BE2C (cell line): ENCODE results near the gene IFNAR1.
"Not testable (repeated sequence)": the region's sequence is repeated elsewhere in the genome, so short reads cannot be mapped to it uniquely, and the experiment has no call there.

Source experiments
- DNase-seq: peaks from one replicate; pipeline ENCODE4 v3.0.0-alpha.2; 2020
- H3K27me3 ChIP-seq: fragments of 250-450 bp; sonication (Bioruptor Pico); 2 replicates; pipeline ENCODE4 v1.5.1; 2020; ENCODE audit warnings: mild to moderate bottlenecking
- H3K36me3 ChIP-seq: fragments of 250-450 bp; sonication (Bioruptor Pico); 2 replicates; pipeline ENCODE4 v1.5.1; 2020; ENCODE audit warnings: mild to moderate bottlenecking
- H3K4me1 ChIP-seq: fragments of 250-450 bp; sonication (Bioruptor Pico); 2 replicates; pipeline ENCODE4 v1.5.1; 2020
- H3K4me3 ChIP-seq: 2 replicates; pipeline ENCODE4 v1.5.1; 2011; ENCODE audit warnings: low read depth, low read length
- H3K9me3 ChIP-seq: fragments of 250-450 bp; sonication (Bioruptor Pico); 2 replicates; pipeline ENCODE4 v1.5.1; 2020
- TF ChIP-seq, protein P1 (sequence below): IDR thresholded peaks from 2 replicates; pipeline ENCODE4 v1.5.1; 2012; ENCODE audit warnings: mild to moderate bottlenecking, low read depth, low read length

The IFNAR1 gene

DNA sequence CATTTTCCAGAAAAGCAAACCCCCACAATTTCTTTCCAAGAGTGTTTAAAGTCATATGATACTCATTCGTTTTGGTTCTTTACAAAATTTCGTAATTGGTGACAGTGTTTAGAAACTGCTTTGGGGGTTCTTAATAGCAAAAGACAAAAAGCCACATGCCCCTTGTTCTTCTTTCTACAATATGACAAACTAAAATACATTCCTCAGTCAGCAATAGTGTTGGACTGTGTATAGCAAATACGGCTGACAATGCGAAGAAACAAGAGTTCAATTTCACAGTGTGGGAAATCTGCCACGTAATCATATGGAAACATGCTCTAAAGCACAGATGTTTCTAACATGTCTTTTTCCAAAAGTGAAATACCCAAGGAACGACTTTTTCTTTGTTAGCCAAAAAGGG lies 7.6 kb upstream of the IFNAR1 start:
- H3K4me3 ChIP-seq, result no peak overlapping the region
- no peaks in the 10 kb centered on the region for H3K36me3 ChIP-seq
- DNase-seq, result no peak
- TF ChIP-seq, protein P1, sequence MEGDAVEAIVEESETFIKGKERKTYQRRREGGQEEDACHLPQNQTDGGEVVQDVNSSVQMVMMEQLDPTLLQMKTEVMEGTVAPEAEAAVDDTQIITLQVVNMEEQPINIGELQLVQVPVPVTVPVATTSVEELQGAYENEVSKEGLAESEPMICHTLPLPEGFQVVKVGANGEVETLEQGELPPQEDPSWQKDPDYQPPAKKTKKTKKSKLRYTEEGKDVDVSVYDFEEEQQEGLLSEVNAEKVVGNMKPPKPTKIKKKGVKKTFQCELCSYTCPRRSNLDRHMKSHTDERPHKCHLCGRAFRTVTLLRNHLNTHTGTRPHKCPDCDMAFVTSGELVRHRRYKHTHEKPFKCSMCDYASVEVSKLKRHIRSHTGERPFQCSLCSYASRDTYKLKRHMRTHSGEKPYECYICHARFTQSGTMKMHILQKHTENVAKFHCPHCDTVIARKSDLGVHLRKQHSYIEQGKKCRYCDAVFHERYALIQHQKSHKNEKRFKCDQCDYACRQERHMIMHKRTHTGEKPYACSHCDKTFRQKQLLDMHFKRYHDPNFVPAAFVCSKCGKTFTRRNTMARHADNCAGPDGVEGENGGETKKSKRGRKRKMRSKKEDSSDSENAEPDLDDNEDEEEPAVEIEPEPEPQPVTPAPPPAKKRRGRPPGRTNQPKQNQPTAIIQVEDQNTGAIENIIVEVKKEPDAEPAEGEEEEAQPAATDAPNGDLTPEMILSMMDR, result no peak
- H3K9me3 ChIP-seq, result no peaks in the 10 kb centered on the region
- no peaks in the 10 kb centered on the region for H3K4me1 ChIP-seq
- no peaks in the 10 kb centered on the region for H3K27me3 ChIP-seq

DNA sequence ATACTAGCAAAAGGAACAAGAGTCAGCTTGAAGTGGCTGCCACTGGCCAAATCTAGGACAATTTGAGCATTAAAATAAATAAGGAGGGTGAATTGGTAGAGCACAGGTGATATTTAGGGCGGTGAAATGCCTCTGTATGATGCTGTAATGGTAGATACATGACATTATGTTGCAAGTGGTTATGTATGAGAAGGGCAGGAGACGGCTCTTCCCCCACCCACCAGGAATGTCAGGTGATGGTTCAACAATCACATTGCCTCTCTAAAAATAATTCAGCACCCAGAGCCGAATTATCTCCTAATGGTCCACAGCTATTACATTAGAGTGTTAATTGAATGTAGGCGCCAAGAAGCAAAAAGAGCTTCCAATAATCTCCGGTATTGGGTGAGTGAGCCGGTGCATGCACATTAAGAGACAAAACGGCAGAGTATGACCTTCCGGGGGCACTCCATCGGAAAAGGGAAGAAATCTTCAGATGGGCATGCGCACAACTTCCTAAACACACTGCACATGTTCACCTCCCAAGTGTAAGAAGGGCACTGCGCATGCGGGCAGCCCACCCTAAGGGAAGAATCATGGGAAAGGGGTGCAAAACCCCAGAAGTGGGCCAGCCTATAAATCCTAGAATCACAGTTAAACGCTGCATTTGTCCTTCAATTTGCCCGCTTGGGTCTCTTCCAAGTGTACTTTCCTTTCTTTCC lies 6.8 kb upstream of the IFNAR1 start:
- TF ChIP-seq, protein P1, result no peak
- H3K4me3 ChIP-seq, result no peak overlapping the region
- no peaks in the 10 kb centered on the region for H3K36me3 ChIP-seq
- DNase-seq, result no peak
- no peaks in the 10 kb centered on the region for H3K27me3 ChIP-seq
- no peaks in the 10 kb centered on the region for H3K9me3 ChIP-seq
- H3K4me1 ChIP-seq, result no peaks in the 10 kb centered on the region

DNA sequence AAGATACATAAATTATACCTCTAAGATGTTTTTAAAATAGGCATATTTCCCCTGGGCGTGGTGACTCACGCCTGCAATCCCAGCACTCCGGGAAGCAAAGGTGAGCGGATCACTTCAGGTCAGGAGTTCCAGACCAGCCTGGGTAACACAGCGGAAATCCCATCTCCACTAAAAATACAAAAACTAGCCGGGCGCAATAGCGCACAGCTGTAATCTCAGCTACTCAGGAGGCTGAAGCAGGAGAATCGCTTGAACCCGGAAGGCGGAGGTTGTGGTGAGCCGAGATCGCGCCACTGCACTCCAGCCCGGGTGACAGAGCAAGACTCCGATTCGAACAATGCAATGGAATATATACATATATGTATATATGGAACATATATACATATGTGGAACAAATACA lies 3.8 kb upstream of the IFNAR1 start:
- H3K4me3 ChIP-seq, H3K27me3 ChIP-seq, H3K4me1 ChIP-seq, DNase-seq, H3K36me3 ChIP-seq, H3K9me3 ChIP-seq: not testable (repeated sequence)

DNA sequence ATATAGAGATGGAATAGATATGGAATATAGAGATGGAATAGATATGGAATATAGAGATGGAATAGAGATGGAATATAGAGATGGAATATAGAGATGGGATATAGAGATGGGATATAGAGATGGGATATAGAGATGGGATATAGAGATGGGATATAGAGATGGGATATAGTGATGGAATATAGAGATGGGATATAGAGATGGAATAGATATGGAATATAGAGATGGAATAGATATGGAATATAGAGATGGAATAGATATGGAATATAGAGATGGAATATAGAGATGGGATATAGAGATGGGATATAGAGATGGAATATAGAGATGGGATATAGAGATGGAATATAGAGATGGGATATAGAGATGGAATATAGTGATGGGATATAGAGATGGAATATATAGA lies 1.2 kb upstream of the IFNAR1 start:
- not testable (repeated sequence) for H3K27me3 ChIP-seq, H3K36me3 ChIP-seq, H3K4me1 ChIP-seq, DNase-seq, H3K9me3 ChIP-seq
- peak overlapping the region; percentile 95 for H3K4me3 ChIP-seq

DNA sequence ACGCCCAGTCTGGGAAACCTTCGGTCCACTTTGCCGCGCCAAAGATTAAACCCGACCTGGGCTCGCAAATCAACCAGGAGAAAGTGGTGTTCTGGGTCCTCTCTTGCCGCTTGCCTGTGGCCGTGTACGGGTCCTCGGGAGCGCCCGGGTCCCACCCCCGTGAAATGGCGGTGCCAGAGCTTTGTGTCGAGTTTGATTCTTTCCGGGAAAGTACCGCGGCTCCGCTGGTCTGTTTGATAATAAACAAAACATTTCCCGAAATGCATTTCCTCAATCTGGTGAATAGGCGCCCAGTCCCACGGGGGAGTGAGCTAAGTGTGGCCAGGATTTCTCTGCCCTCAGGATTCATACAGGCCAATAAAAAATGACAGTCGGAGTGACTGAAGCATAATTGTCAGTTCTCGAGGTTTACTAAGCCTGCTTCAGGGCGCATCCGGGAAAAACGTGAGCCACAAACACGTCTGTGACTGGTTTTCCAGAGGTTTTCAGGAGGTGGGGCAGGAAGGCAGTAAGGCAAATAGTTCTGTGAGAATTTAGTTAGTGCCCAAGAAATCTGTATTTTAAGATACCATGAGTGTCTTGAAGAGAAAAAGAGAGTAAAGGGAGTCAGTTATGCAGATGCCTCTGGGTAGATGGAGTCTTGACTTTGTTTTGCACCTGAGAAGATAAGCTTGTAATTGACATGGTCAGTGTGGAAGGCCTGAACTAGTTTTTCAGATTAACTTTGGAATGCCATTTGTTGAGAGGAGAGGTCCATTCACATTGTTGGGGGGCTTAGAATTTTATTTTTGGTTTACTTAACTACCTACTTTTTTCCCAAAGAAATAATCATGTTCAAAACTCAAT lies 675 bp downstream of the IFNAR1 start:
- Histone ChIP-seq H3K36me3 (peaks cover 2% of the 10 kb centered on the region; the same call in 1 of the 2 replicates), H3K4me3 (peak overlapping the region; percentile 95), H3K27me3 (no peaks in the 10 kb centered on the region), H3K9me3 (no peaks in the 10 kb centered on the region), H3K4me1 (no peaks in the 10 kb centered on the region)
- DNase-seq, result peak; percentile 57
- TF ChIP-seq, protein P1, result no peak

DNA sequence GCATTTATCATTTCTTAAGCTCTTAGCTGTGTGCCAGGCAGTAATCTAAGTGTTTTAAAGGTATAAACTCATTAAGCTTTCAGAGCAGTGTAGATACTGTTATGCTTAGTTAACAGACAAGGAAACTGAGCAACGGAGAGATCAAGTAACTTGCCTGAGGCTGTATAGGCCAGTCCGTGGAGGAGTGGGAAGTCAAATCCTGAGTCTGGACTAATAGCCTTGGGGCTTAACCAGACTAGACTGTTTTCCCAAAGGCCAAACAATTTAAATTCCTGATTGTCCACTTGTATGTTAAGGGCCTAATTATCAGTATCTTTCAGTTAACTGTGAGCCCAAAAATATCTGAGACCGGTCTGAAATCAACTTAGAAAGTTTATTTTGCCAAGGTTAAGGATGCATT lies 2.6 kb downstream of the IFNAR1 start:
- no peak overlapping the region for H3K4me3 ChIP-seq
- no peak for DNase-seq
- TF ChIP-seq, protein P1, result no peak
- H3K4me1 ChIP-seq, result no peaks in the 10 kb centered on the region
- peaks cover 15% of the 10 kb centered on the region for H3K36me3 ChIP-seq
- no peaks in the 10 kb centered on the region for H3K27me3 ChIP-seq
- H3K9me3 ChIP-seq, result no peaks in the 10 kb centered on the region; the same call in 1 of the 2 replicates

DNA sequence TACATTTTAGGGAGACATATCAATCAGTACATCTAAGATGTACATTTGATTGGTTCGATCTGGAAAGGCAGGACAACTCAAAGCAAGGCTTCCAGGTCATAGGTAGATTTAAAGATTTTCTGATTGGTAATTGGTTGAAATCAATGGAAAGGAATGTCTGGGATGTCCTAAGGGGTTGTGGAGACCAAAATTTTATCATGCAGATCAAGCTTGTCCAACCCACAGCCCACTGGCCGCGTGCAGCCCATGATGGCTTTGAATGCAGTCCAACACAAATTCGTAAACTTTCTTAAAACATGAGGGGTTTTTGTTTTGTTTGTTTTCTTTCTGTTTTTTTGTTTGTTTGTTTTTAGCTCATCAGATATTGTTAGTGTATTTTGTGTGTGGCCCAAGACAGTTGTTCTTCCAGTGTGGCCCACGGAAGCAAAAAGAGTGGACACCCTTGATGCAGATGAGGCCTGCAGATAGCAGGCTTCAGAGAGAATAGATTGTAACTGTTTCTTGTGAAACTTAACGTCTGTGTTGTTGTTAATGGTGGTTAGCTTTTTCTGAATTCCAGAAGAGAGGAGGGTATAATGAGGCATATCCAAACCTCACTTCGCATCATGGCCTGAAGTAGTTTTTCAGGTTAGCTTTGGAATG lies 3.1 kb downstream of the IFNAR1 start:
- peaks cover under 1% of the 10 kb centered on the region; the same call in 1 of the 2 replicates for H3K9me3 ChIP-seq
- no peak for DNase-seq
- H3K4me1 ChIP-seq, result no peaks in the 10 kb centered on the region
- no peak overlapping the region for H3K4me3 ChIP-seq
- H3K36me3 ChIP-seq, result peaks cover 15% of the 10 kb centered on the region
- no peaks in the 10 kb centered on the region for H3K27me3 ChIP-seq
- TF ChIP-seq, protein P1, result no peak
